H9 (cell line): ENCODE results near the gene KIAA1958. TPM values are rescaled to one million over a fixed set of nuclear protein-coding genes. Genes with fewer than 3 reads are reported as not detected.

Experiments used
- DNase-seq: peaks from one replicate; pipeline ENCODE4 v3.0.0-alpha.2; 2017
- H2AFZ ChIP-seq: one replicate; pipeline ENCODE4 v1.6.1; 2013; ENCODE audit warnings: mild to moderate bottlenecking, low read length, control low read depth, moderate library complexity
- H2AK5ac ChIP-seq: 2 replicates; pipeline ENCODE4 v1.6.1; 2013; ENCODE audit warnings: low read length, control low read depth, mixed read lengths; ENCODE audit not compliant: insufficient read length
- H2BK120ac ChIP-seq: one replicate; pipeline ENCODE4 v1.6.1; 2013; ENCODE audit warnings: low read depth, mild to moderate bottlenecking, low read length, control low read depth, inconsistent platforms; ENCODE audit not compliant: poor library complexity, severe bottlenecking
- H2BK12ac ChIP-seq: 2 replicates; pipeline ENCODE4 v1.6.1; 2013; ENCODE audit warnings: low read length, control low read depth, mixed read lengths, low read depth; ENCODE audit not compliant: insufficient read length
- H2BK15ac ChIP-seq: 2 replicates; pipeline ENCODE4 v1.6.1; 2013; ENCODE audit warnings: low read depth, low read length, control low read depth
- H2BK20ac ChIP-seq: one replicate; pipeline ENCODE4 v1.6.1; 2013; ENCODE audit warnings: low read depth, mild to moderate bottlenecking, low read length, control low read depth, inconsistent platforms; ENCODE audit not compliant: poor library complexity, severe bottlenecking
- H2BK5ac ChIP-seq: 2 replicates; pipeline ENCODE4 v1.6.1; 2013; ENCODE audit warnings: low read length, control low read depth, mixed read lengths; ENCODE audit not compliant: insufficient read length
- H3K14ac ChIP-seq: 2 replicates; pipeline ENCODE4 v1.6.1; 2013; ENCODE audit warnings: low read length, control low read depth; ENCODE audit not compliant: insufficient read depth
- H3K18ac ChIP-seq: 2 replicates; pipeline ENCODE4 v1.6.1; 2013; ENCODE audit warnings: low read depth, mild to moderate bottlenecking, mixed read lengths, low read length, control low read depth; ENCODE audit not compliant: insufficient read length
- H3K23ac ChIP-seq: 2 replicates; pipeline ENCODE4 v1.6.1; 2013; ENCODE audit warnings: low read length, control low read depth, mixed read lengths, low read depth; ENCODE audit not compliant: insufficient read length
- H3K23me2 ChIP-seq: 2 replicates; pipeline ENCODE4 v1.6.1; 2013; ENCODE audit warnings: low read depth, mild to moderate bottlenecking, mixed read lengths, low read length, control low read depth; ENCODE audit not compliant: insufficient read length, poor library complexity, severe bottlenecking
- H3K27ac ChIP-seq: 2 replicates; pipeline ENCODE4 v1.5.1; 2013; ENCODE audit warnings: low read length, control low read depth, mixed read lengths, low read depth; ENCODE audit not compliant: insufficient read length
- H3K27me3 ChIP-seq: 2 replicates; pipeline ENCODE4 v1.6.1; 2013; ENCODE audit warnings: low read length, control low read depth, inconsistent platforms; ENCODE audit not compliant: insufficient read depth
- H3K4ac ChIP-seq: 2 replicates; pipeline ENCODE4 v1.6.1; 2013; ENCODE audit warnings: low read depth, mild to moderate bottlenecking, control low read depth, inconsistent platforms, low read length, moderate library complexity
- H3K4me1 ChIP-seq: 2 replicates; pipeline ENCODE4 v1.6.1; 2013; ENCODE audit warnings: low read length, control low read depth, inconsistent platforms; ENCODE audit not compliant: insufficient read depth
- H3K4me2 ChIP-seq: 2 replicates; pipeline ENCODE4 v1.6.1; 2013; ENCODE audit warnings: low read length, control low read depth, mixed read lengths; ENCODE audit not compliant: insufficient read length, insufficient read depth
- H3K56ac ChIP-seq: 2 replicates; pipeline ENCODE4 v1.6.1; 2013; ENCODE audit warnings: low read depth, mild to moderate bottlenecking, mixed read lengths, low read length, control low read depth; ENCODE audit not compliant: insufficient read length
- H3K79me1 ChIP-seq: 2 replicates; pipeline ENCODE4 v1.6.1; 2013; ENCODE audit warnings: low read depth, mild to moderate bottlenecking, moderate library complexity, low read length, control low read depth, inconsistent platforms; ENCODE audit not compliant: insufficient read depth, poor library complexity, severe bottlenecking
- H3K79me2 ChIP-seq: 2 replicates; pipeline ENCODE4 v1.6.1; 2013; ENCODE audit warnings: low read length, control low read depth, inconsistent platforms; ENCODE audit not compliant: insufficient read depth
- H3K9ac ChIP-seq: 2 replicates; pipeline ENCODE4 v1.6.1; 2013; ENCODE audit warnings: low read length, control low read depth, mixed read lengths; ENCODE audit not compliant: insufficient read length; ENCODE audit errors: extremely low read depth
- H3K9me3 ChIP-seq: one replicate; pipeline ENCODE4 v1.6.1; 2013; ENCODE audit warnings: low read depth, low read length, inconsistent platforms; ENCODE audit not compliant: control insufficient read depth
- H3T11ph ChIP-seq: one replicate; pipeline ENCODE4 v1.6.1; 2013; ENCODE audit warnings: mild to moderate bottlenecking, low read length, control low read depth, inconsistent platforms
- H4K20me1 ChIP-seq: one replicate; pipeline ENCODE4 v1.6.1; 2013; ENCODE audit not compliant: control insufficient read depth, insufficient read length, insufficient read depth
- H4K5ac ChIP-seq: 2 replicates; pipeline ENCODE4 v1.6.1; 2013; ENCODE audit warnings: low read depth, mild to moderate bottlenecking, mixed read lengths, low read length, control low read depth; ENCODE audit not compliant: insufficient read length
- H4K8ac ChIP-seq: replicated peaks from 2 replicates; pipeline ENCODE4 v1.6.1; 2013; ENCODE audit warnings: low read length, control low read depth, mixed read lengths, low read depth; ENCODE audit not compliant: insufficient read length
- H4K91ac ChIP-seq: 2 replicates; pipeline ENCODE4 v1.6.1; 2013; ENCODE audit warnings: low read depth, mild to moderate bottlenecking, moderate library complexity, mixed read lengths, low read length, control low read depth; ENCODE audit not compliant: insufficient read length
- H3K27ac Mint-ChIP-seq, 3 experiments: 2 replicates in 2 of 3; 3 replicates in 1 of 3; pipeline ENCODE4 v1.8.0; 2020 to 2021; ENCODE audit warnings: mixed read lengths in 3 of 3, mild to moderate bottlenecking in 1 of 3, moderate library complexity in 1 of 3
- H3K27me3 Mint-ChIP-seq: 2 replicates; pipeline ENCODE4 v1.8.0; 2021; ENCODE audit warnings: low read depth, mild to moderate bottlenecking, moderate library complexity, mixed read lengths
- H3K36me3 Mint-ChIP-seq, 3 experiments: 2 replicates in 2 of 3; 3 replicates in 1 of 3; pipeline ENCODE4 v1.8.0; 2020 to 2021; ENCODE audit warnings: low read depth in 3 of 3, mixed read lengths in 3 of 3; ENCODE audit not compliant: insufficient read depth in 1 of 3
- H3K4me1 Mint-ChIP-seq, 2 experiments: 2 replicates each; pipeline ENCODE4 v1.8.0; 2020; ENCODE audit warnings: mixed read lengths in 2 of 2
- H3K4me3 Mint-ChIP-seq, 2 experiments: 2 replicates in 1 of 2; 3 replicates in 1 of 2; pipeline ENCODE4 v1.8.0; 2020 to 2021; ENCODE audit warnings: mild to moderate bottlenecking in 2 of 2, mixed read lengths in 2 of 2, moderate library complexity in 1 of 2
- H3K9me3 Mint-ChIP-seq, 2 experiments: 2 replicates in 1 of 2; 3 replicates in 1 of 2; pipeline ENCODE4 v1.8.0; 2020; ENCODE audit warnings: mild to moderate bottlenecking in 2 of 2, mixed read lengths in 2 of 2, moderate library complexity in 1 of 2
- WGBS: extraction: QIAGEN DNeasy Blood & Tissue Kit; methylation state at CpG from one replicate; pipeline ENCODE4 v1.1.7; 2013; ENCODE audit warnings: missing lambda C conversion rate, low lambda C conversion rate, mixed read lengths; ENCODE audit not compliant: insufficient read length; ENCODE audit errors: extremely low coverage; 5-methylcytosine and 5-hydroxymethylcytosine counted together
- total RNA-seq: library from RNA; stranded (reverse); gene quantifications from 2 replicates; pipeline ENCODE4 v1.2.1, GENCODE V29; 2021
- TF ChIP-seq, protein P1 (sequence below): fragments of 200-600 bp; sonication (generic); conservative IDR thresholded peaks from 3 replicates; pipeline ENCODE4 v1.8.0; 2021; ENCODE audit warnings: antibody characterized with exemption, mild to moderate bottlenecking

The KIAA1958 gene
- total RNA-seq, 1 experiment from 2014 or later: 34.0 TPM

DNA sequence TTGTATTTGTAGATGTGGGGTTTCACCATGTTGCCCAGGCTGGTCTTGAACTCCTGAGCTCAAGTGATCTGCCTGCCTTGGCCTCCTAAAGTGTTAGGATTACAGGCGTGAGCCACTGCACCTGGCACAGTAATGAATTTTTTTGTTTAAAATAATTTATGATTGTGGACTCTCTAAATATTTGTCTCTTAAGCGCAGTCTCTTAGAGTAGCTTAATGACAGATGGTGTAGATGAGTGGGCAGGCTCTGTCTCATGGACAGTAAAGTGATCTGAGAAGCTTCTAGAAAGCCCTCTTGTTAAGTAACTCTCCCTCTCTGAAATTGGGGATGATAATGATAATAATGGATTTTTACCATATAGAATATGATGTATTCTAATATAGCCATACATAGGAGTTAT is 47.5 kb upstream of the KIAA1958 start:
- no peaks in the 10 kb centered on the region for H3K4me1 Mint-ChIP-seq
- WGBS: no CpG with 5 or more reads among the region's 2 CpGs
- H2BK20ac ChIP-seq: no peak overlapping the region

More for the DNA sequence above, 47.5 kb upstream of the KIAA1958 start:
- H3K27me3 ChIP-seq: no peaks in the 10 kb centered on the region
- no peak overlapping the region for H3K9ac ChIP-seq
- H3K9me3 Mint-ChIP-seq: no peaks in the 10 kb centered on the region
- no peaks in the 10 kb centered on the region for H3K4me1 ChIP-seq
- no peak overlapping the region for H3K4me3 Mint-ChIP-seq
- H3K23ac ChIP-seq: no peak overlapping the region
- H3K56ac ChIP-seq: no peak overlapping the region
- no peak overlapping the region for H2BK12ac ChIP-seq
- H3K14ac ChIP-seq: no peak overlapping the region
- H3K18ac ChIP-seq: no peak overlapping the region
- no peak overlapping the region for H4K91ac ChIP-seq
- H3K36me3 Mint-ChIP-seq: peaks cover 0 to 4% (median 4%) of the 10 kb centered on the region in 3 experiments; a peak in 4 of 7 replicates
- no peak overlapping the region for H3K4me2 ChIP-seq
- H3K27ac Mint-ChIP-seq: no peak overlapping the region
- no peaks in the 10 kb centered on the region for H3K79me1 ChIP-seq
- no peaks in the 10 kb centered on the region for H3K23me2 ChIP-seq
- no peak for DNase-seq
- no peaks in the 10 kb centered on the region for H3K79me2 ChIP-seq
- no peak overlapping the region for H2AK5ac ChIP-seq
- no peak overlapping the region for H2BK120ac ChIP-seq
- no peaks in the 10 kb centered on the region for H4K20me1 ChIP-seq
- H2BK5ac ChIP-seq: no peak overlapping the region
- H3K27ac ChIP-seq: no peak overlapping the region
- no peak overlapping the region for H4K5ac ChIP-seq
- no peak overlapping the region for H2AFZ ChIP-seq
- no peak overlapping the region for H3T11ph ChIP-seq
- TF ChIP-seq, protein P1, sequence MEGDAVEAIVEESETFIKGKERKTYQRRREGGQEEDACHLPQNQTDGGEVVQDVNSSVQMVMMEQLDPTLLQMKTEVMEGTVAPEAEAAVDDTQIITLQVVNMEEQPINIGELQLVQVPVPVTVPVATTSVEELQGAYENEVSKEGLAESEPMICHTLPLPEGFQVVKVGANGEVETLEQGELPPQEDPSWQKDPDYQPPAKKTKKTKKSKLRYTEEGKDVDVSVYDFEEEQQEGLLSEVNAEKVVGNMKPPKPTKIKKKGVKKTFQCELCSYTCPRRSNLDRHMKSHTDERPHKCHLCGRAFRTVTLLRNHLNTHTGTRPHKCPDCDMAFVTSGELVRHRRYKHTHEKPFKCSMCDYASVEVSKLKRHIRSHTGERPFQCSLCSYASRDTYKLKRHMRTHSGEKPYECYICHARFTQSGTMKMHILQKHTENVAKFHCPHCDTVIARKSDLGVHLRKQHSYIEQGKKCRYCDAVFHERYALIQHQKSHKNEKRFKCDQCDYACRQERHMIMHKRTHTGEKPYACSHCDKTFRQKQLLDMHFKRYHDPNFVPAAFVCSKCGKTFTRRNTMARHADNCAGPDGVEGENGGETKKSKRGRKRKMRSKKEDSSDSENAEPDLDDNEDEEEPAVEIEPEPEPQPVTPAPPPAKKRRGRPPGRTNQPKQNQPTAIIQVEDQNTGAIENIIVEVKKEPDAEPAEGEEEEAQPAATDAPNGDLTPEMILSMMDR: no peak
- no peak overlapping the region for H3K4ac ChIP-seq
- no peaks in the 10 kb centered on the region for H3K9me3 ChIP-seq
- no peaks in the 10 kb centered on the region for H3K27me3 Mint-ChIP-seq
- no peak overlapping the region for H2BK15ac ChIP-seq
- H4K8ac ChIP-seq: no peak overlapping the region
